C4-2B (cell line): ENCODE results near the gene SYN1.
"Not testable (repeated sequence)": the region's sequence is repeated elsewhere in the genome, so short reads cannot be mapped to it uniquely, and the experiment has no call there.

Experiments used
- H3K27ac ChIP-seq: fragments of 450-650 bp; 2 replicates; pipeline ENCODE4 v1.5.1; 2017
- CTCF ChIP-seq: fragments of 450-650 bp; conservative IDR thresholded peaks from 2 replicates; pipeline ENCODE4 v1.5.1; 2017; ENCODE audit warnings: mild to moderate bottlenecking
- ZFX ChIP-seq: fragments of 450-650 bp; IDR thresholded peaks from 2 replicates; pipeline ENCODE4 v1.6.1; 2017

Gene SYN1

GRCh38 chrX:47611489-47611888 lies 8.2 kb downstream of the SYN1 start:
- TF ChIP-seq ZFX = no peak
- no peak for TF ChIP-seq CTCF
- no peak overlapping the region for H3K27ac ChIP-seq

- H3K27ac ChIP-seq = no peak overlapping the region
- no peak for TF ChIP-seq ZFX
- no peak for TF ChIP-seq CTCF
Observed at GRCh38 chrX:47610511-47610910, 9.1 kb downstream of the SYN1 start.

- TF ChIP-seq ZFX = no peak
- TF ChIP-seq CTCF = no peak
- H3K27ac ChIP-seq = no peak overlapping the region
Observed at GRCh38 chrX:47608130-47608810, 11.4 kb downstream of the SYN1 start.

- TF ChIP-seq ZFX = no peak
- no peak overlapping the region for H3K27ac ChIP-seq
Observed at GRCh38 chrX:47607091-47607490, 12.6 kb downstream of the SYN1 start.

- TF ChIP-seq CTCF (no peak), ZFX (no peak)
- H3K27ac ChIP-seq = no peak overlapping the region
Observed at GRCh38 chrX:47605024-47605423, 14.6 kb downstream of the SYN1 start.

GRCh38 chrX:47603125-47603524 lies 16.5 kb downstream of the SYN1 start:
- not testable (repeated sequence) for H3K27ac ChIP-seq

GRCh38 chrX:47597222-47597621 lies 22.4 kb downstream of the SYN1 start:
- TF ChIP-seq CTCF = no peak

GRCh38 chrX:47596256-47596655 lies 23.4 kb downstream of the SYN1 start:
- TF ChIP-seq CTCF = no peak
- TF ChIP-seq ZFX = no peak
- H3K27ac ChIP-seq = no peak overlapping the region

More at GRCh38 chrX:47597222-47597621, 22.4 kb downstream of the SYN1 start:
- no peak overlapping the region for H3K27ac ChIP-seq
